K562 (cell line): ENCODE measurements around the gene NT5C1B. TPM values are rescaled to one million over a fixed set of nuclear protein-coding genes. Genes with fewer than 3 reads are reported as not detected.
A peak's percentile ranks its signal among the peaks of the same experiment; 100 is the strongest.

Experiments
- ARID3A ChIP-seq: IDR thresholded peaks from 2 replicates; pipeline ENCODE4 v1.6.1; 2012; ENCODE audit warnings: low read depth, low read length, improper control_type of control experiment, borderline replicate concordance
- ATF2 ChIP-seq: sonication (generic); formaldehyde crosslinking; IDR thresholded peaks from 2 replicates; pipeline ENCODE4 v1.8.1; 2022; ENCODE audit warnings: missing genetic modification reagents
- E2F6 ChIP-seq, 2 experiments: IDR thresholded peaks; 2 replicates each; pipeline ENCODE4 v1.6.1; 2011; ENCODE audit warnings: borderline replicate concordance in 1 of 2, control low read depth in 1 of 2, low read depth in 1 of 2, low read length in 1 of 2, mild to moderate bottlenecking in 1 of 2, mixed read lengths in 1 of 2, moderate library complexity in 1 of 2; ENCODE audit not compliant: insufficient read depth in 1 of 2, insufficient read length in 1 of 2, poor library complexity in 1 of 2, severe bottlenecking in 1 of 2; ENCODE audit errors: extremely low read depth in 1 of 2
- GABPB1 ChIP-seq: sonication (generic); formaldehyde crosslinking; IDR thresholded peaks from 2 replicates; pipeline ENCODE4 v1.8.0; 2022; ENCODE audit warnings: mild to moderate bottlenecking, missing genetic modification reagents
- PKNOX1 ChIP-seq: fragments of 450-650 bp; IDR thresholded peaks from 2 replicates; pipeline ENCODE4 v1.6.1; 2016
- PURB ChIP-seq: sonication (generic); formaldehyde crosslinking; IDR thresholded peaks from 2 replicates; pipeline ENCODE4 v1.9.0; 2021; ENCODE audit warnings: low read depth, mild to moderate bottlenecking, missing genetic modification reagents
- RERE ChIP-seq: sonication (generic); formaldehyde crosslinking; IDR thresholded peaks from 2 replicates; pipeline ENCODE4 v1.8.0; 2023; ENCODE audit warnings: missing genetic modification reagents, mild to moderate bottlenecking, borderline replicate concordance
- ZNF398 ChIP-seq: fragments of 250-450 bp; sonication (Bioruptor Pico); IDR thresholded peaks from 2 replicates; pipeline ENCODE4 v1.8.0; 2021; ENCODE audit warnings: moderate library complexity, mild to moderate bottlenecking, inconsistent platforms
- ZNF561 ChIP-seq: fragments of 450-650 bp; formaldehyde crosslinking; conservative IDR thresholded peaks from 2 replicates; pipeline ENCODE4 v1.4.0; 2020; ENCODE audit warnings: mild to moderate bottlenecking, moderate library complexity
- ZNF57 ChIP-seq: fragments of 450-650 bp; formaldehyde crosslinking; IDR thresholded peaks from 2 replicates; pipeline ENCODE4 v1.4.0; 2020; ENCODE audit warnings: mild to moderate bottlenecking, moderate library complexity
- polyA plus RNA-seq, 8 experiments: library from polyadenylated mRNA; depleted of rRNA in 4 of 8; stranded (reverse) in 5 of 8; unstranded in 3 of 8; fragments of >200 nt; fragmentation: Nextera tagmentation in 2 of 8; fragmentation: Illumina TruSeq in 1 of 8; extraction: Ambion mirVana in 2 of 8; extraction: Trizol in 1 of 8; gene quantifications; 2 replicates each; pipeline versions ENCODE4 v1.2.1 to v1.2.3, GENCODE V29; 2011 to 2014; ENCODE audit warnings: inconsistent platforms in 1 of 8, missing spikeins in 1 of 8
- total RNA-seq, 7 experiments: library from RNA; depleted of rRNA in 6 of 7; stranded (reverse); fragments of >200 nt in 6 of 7; fragmentation: Illumina TruSeq in 2 of 7; extraction: Trizol in 2 of 7; gene quantifications; 2 replicates each; pipeline versions ENCODE4 v1.2.1 to v1.2.3, GENCODE V29; 2011 to 2021; ENCODE audit warnings: low replicate concordance in 1 of 7
- TF ChIP-seq, protein P1 (sequence below), 2 experiments: fragments of 450-650 bp in 1 of 2; sonication (generic) in 1 of 2; formaldehyde crosslinking; conservative IDR thresholded peaks; 2 replicates each; pipeline versions ENCODE4 v1.4.0 to v1.8.1; 2020 to 2022; ENCODE audit warnings: mild to moderate bottlenecking in 1 of 2, missing genetic modification reagents in 1 of 2

Gene NT5C1B
- total and polyA plus RNA-seq, 9 of the 15 experiments (the other 6 are each of a cell fraction or from before 2014, with no cell fraction given), result 0.07 TPM; not detected in 8

DNA sequence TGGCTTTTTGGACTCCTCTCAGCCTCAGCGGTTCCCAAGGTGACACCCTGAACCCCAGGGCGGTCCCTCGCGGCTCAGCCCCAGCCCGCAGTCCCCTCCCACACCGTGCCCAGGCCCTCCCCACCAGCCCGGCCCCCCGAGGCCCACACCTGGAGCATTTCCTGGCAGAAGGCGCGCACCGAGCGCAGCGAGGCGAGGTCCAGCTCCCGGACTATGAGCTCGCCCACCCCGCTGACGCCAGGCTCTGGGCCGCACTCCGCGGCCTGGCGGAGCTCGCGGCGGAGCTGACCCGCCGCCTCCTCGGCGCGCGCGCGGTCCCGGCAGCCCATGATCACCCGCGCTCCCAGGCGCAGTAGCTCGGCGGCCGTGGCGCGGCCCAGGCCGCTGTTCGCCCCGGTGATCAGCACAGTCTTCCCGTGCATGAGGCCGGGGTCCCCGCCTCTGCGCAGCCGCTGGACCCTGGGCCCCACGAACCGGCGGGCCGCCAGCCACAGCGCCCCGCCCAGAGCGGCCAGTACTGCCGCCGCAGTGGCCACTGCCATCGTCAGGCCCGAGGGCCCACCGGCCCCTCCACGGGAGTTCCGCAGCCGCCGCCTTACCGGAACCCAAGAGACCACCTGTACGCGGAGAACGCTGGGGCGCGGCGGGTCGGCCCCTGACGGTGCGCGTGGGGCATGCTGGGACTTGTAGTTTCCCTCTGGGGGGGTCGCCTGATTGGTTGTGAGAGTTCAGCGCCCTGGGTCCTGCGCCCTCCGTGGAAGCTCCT, 29.2 kb downstream of the NT5C1B start, which contains the start of gene RDH14 (continued):
- TF ChIP-seq ATF2 (CRISPR knock-in tag), result no peak
- TF ChIP-seq E2F6 (IDR thresholded peaks at IDR 0.05; ENCODE audit: borderline replicate concordance in 1 of 2, extremely low read depth in 1 of 2, insufficient read depth in 1 of 2, insufficient read length in 1 of 2, low read depth in 1 of 2, low read length in 1 of 2, poor library complexity in 1 of 2, severe bottlenecking in 1 of 2), result peak in 1 of 2 experiments; percentile 28
- TF ChIP-seq ZNF57 (CRISPR knock-in tag), result no peak
- peak; percentile 79; the same call in 1 of the 2 replicates for TF ChIP-seq GABPB1 (CRISPR knock-in tag)
- TF ChIP-seq PURB (CRISPR knock-in tag), result no peak
- TF ChIP-seq ZNF561 (CRISPR knock-in tag), result no peak
- TF ChIP-seq, protein P1, sequence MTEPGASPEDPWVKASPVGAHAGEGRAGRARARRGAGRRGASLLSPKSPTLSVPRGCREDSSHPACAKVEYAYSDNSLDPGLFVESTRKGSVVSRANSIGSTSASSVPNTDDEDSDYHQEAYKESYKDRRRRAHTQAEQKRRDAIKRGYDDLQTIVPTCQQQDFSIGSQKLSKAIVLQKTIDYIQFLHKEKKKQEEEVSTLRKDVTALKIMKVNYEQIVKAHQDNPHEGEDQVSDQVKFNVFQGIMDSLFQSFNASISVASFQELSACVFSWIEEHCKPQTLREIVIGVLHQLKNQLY (CRISPR knock-in tag; conservative IDR thresholded peaks at IDR 0.05), result no peak
- TF ChIP-seq PKNOX1, result no peak
- no peak for TF ChIP-seq ZNF398 (CRISPR knock-in tag)
- TF ChIP-seq ARID3A, result no peak
- TF ChIP-seq RERE, result no peak
